GM19397 (cell line): ENCODE data around the gene TP53I11.

ENCODE experiments used
- ATAC-seq: cut with Tn5 transposase; IDR thresholded peaks from one replicate; pipeline ENCODE4 v1.9.1; 2021; ENCODE audit warnings: mild to moderate bottlenecking, moderate library complexity; ENCODE audit not compliant: unreplicated experiment

Gene TP53I11

DNA sequence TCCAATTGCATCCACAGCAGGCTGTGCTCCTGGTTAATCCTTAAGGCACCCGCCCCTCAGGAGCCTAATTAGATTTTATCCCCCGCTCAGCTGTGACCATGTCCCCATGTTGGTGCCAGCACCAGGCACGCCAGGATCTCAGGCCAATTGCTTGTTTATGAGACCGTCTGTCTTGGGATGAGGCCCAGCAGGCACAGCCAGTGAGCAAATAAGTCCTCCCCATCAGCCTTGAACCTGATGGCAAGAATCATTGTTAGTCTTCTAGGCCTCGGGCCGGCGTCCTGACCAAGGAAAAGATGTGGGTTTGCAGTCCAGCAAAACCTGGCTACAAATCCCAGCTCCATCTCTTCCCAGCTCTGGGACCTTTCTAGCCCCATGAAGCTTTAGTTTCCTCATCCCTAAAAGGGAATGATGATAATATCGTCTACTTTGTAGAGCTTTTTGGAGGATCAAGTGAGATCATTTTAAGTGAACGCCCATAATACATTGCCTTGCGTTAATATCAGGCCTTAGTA, 57.3 kb downstream of the TP53I11 start:
- ATAC-seq, result no peak

- no peak for ATAC-seq
Measured at GRCh38 chr11:44892843-44893242, 57.8 kb downstream of the TP53I11 start.

DNA sequence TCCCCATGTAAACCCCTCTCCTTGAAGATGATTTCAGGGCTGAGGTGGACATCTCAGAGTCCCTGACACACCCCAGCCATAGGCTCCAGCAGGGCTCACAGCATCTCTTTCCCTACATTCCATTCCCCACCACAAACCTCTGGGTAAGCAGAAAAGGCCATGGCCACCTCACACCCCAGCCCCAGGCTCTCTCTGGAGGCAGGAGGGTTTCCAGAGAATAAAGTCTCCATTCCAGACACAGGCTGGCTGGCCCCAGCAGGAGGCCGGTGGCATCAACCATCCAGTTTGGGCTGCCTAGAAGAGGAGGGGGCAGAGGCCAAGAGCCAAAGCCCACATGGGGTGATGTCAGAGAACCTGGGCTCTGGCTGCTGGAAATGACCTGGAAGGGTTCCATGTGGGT, 61.4 kb downstream of the TP53I11 start:
- ATAC-seq, result no peak

DNA sequence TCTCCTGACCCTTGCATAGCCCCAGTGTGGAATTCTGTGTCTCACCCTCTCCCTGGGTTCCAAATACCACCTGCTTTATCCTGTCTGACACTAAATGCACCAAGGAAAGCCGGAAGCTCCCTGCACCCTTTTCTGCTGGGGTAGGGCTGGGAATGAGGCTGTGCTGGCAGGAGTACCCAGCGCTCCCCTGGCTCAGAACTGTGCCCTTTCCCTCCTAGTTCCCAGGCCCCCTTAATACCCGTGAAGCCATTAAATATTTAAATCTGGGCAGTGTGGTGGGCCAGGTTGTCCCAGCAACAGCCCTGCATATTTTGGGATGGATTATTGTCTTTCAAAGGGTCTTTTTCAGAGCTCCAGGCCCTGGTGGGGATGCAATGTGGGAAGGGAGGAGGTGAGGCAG, 63.0 kb downstream of the TP53I11 start:
- ATAC-seq, result no peak

DNA sequence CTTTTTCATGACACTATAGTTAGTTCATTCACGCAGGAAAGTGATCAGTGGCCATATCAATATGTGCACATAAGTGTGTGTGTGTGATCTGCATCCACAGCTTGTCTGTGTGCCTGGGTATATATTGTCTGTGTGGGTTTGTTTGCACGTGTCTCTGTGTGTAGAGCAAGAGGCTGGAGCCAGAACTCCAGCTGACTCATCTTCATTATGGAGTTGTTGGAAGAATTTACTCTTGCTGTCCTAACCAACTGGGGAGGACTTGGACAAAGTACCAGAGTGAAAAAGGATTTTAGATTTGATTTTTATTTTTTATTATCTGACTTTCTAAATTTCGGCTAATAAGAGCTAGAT, 63.9 kb downstream of the TP53I11 start:
- no peak for ATAC-seq

GRCh38 chr11:44885919-44886789, 64.5 kb downstream of the TP53I11 start:
- ATAC-seq, result no peak

- no peak for ATAC-seq
Measured at GRCh38 chr11:44885065-44885810, 65.4 kb downstream of the TP53I11 start.

GRCh38 chr11:44884056-44884455, 66.6 kb downstream of the TP53I11 start:
- ATAC-seq, result no peak

GRCh38 chr11:44883277-44883676, 67.4 kb downstream of the TP53I11 start:
- ATAC-seq, result no peak
